Ureter (tissue), 1 donor: ENCODE results near the gene TMPRSS15. TPM values are rescaled to one million over a fixed set of nuclear protein-coding genes. Genes with fewer than 3 reads are reported as not detected.

Experiments used
- DNase-seq: peaks from one replicate; pipeline ENCODE4 v3.0.0-alpha.2; 2020; ENCODE audit warnings: low spot score
- total RNA-seq: library from RNA; stranded (reverse); gene quantifications from one replicate; pipeline ENCODE4 v1.2.4, GENCODE V29; 2023
- donor health status: DM: yes; HTN: yes; CAD: no.

Gene TMPRSS15
- total RNA-seq, 1 donor from 2014 or later: not detected

DNA sequence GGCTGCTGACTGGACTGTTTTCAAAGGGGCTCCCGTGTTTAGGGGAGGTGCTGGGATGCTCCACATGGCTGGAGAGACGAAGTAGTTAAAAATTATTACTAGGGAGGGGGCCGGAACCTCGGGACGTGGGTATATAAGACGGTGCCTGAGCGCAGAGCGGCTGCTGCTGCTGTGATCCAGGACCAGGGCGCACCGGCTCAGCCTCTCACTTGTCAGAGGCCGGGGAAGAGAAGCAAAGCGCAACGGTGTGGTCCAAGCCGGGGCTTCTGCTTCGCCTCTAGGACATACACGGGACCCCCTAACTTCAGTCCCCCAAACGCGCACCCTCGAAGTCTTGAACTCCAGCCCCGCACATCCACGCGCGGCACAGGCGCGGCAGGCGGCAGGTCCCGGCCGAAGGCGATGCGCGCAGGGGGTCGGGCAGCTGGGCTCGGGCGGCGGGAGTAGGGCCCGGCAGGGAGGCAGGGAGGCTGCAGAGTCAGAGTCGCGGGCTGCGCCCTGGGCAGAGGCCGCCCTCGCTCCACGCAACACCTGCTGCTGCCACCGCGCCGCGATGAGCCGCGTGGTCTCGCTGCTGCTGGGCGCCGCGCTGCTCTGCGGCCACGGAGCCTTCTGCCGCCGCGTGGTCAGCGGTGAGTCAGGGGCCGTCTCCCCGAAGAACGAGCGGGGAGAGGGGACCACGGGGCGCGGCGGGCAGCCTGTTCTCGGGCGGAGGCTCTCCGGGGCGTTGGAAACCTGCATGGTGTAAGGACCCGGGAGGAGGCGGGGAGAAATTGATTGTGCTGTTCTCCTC, 158.7 kb downstream of the TMPRSS15 start, which contains the start of gene CHODL:
CHODL (plus strand) TSS at position 163 of the 793 bp plus-strand sequence; CDS start at position 554, 391 bp downstream.
- no peak for DNase-seq

DNA sequence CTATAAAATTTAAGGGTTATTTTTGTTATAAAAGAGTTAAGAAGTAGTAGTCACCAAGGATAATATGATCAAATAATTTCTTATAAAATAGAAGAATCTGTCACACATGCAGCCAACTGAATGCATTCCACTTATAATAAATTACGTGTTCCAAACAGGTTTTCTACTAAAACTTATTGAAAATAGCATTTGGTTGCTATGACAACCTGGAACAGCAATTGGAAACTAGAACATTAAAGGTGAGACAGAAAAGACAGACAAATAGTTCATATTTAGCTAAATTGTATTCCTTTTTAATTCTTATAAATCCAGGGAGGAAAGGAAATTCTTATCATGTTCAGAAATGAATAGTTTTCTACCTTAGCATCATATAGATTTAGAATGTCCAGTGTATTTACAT, 168.0 kb downstream of the TMPRSS15 start:
- DNase-seq: no peak

DNA sequence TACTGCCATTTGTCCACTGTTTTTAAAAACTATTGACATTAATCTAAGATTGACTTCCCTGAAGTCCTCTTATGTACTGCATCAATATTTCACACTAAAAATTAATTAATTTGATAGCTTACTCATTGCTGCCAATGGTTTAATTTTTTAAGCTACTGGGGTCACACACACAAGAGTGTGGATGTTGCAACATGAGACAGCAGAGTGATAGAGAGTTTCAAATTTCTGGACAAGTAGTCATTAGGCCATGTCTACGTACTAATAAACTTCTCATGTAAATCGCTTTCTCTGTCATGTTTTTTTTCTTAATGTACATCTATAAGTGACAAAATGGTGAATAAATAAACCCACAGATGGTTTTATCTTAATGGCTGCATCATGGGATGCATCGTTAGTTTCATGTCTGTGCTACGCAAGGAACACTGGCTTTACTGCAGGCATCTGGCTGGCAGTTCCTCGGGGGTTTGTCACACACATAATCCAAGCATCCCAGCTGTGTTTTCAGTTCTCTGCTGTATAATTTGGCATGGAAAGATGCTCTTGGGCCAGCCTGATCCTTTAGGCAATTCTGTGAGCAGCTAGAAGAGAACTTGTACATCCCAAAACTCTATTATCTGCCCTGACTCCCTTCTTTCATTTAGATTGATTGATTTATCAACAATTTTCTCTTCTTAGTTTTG, 175.4 kb downstream of the TMPRSS15 start:
- no peak for DNase-seq

DNA sequence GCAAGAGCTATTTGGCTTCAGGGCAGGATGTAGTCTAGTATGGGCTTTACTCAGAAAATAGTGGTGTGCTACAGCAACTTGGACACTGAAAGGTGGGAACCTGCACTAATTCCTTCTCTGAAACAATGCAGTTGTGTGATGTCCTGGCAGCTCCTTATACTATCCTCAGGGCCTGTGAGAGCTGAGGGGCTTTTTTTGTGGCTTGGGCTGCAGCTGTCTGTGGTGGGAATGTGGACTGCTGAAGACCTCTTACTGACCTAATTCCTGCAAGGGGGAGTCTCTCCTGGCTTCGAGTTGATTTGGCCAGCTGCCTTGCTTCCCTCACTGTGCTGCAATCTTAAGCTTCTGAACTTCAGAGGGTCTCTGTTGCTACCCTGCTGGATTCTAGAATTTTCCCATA, 181.2 kb downstream of the TMPRSS15 start:
- no peak for DNase-seq

DNA sequence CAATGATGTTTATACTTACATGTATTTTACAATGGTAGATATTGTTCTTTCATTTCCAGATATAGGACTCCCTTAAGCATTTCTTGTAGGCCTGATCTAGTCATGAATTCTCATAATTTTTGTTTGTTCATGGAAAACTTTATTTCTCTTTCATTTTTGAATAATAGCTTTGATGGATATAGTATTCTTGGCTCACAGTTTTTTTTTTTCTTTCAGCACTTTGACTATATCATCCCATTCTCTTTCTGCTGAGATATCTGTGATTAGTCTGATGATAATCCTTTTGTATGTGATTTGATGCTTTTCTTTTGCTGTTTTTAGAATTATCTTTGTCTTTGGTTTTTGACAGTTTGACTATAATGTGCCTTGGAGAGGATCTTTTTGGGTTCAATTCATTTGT, 183.1 kb downstream of the TMPRSS15 start:
- no peak for DNase-seq

Other genes starting within 250 kb of the TMPRSS15 start
- 1.1 TPM for gene CHODL, start 159.0 kb downstream of the TMPRSS15 start, total RNA-seq